ENCODE results near the gene IRF7.
A peak's percentile ranks its signal among the peaks of the same experiment; 100 is the strongest.

GRCh38 chr11:617199-617911 is 1.6 kb upstream of the IRF7 start:
- no peak for TF ChIP-seq POLR2A (IDR thresholded peaks at IDR 0.05)
- TF ChIP-seq CTCF (IDR thresholded peaks at IDR 0.05 in 8 of 11, conservative IDR thresholded peaks at IDR 0.05 in 3 of 11), result no peak
- peak in 1 of 3 donors; percentile 2 for TF ChIP-seq POLR2AphosphoS5 (IDR thresholded peaks at IDR 0.05)

Measured in spleen (tissue), 7 donors.